ENCODE measurements around the gene LY9. TPM values are rescaled to one million over a fixed set of nuclear protein-coding genes. Genes with fewer than 3 reads are reported as not detected.
"Not testable (repeated sequence)": the region's sequence is repeated elsewhere in the genome, so short reads cannot be mapped to it uniquely, and the experiment has no call there.

LY9 gene
- total RNA-seq, 1 experiment from 2014 or later, result not detected

GRCh38 chr1:160772331-160772730 is 23.6 kb upstream of the LY9 start:
- no peak for DNase-seq (ENCODE audit: extremely low read depth, low read depth)

GRCh38 chr1:160773093-160773492 is 22.9 kb upstream of the LY9 start:
- DNase-seq (ENCODE audit: extremely low read depth, low read depth), result no peak

- DNase-seq (ENCODE audit: extremely low read depth, low read depth), result no peak
These were observed 20.9 kb upstream of the LY9 start for GRCh38 chr1:160774886-160775719.

GRCh38 chr1:160776178-160776577 is 19.8 kb upstream of the LY9 start:
- DNase-seq (ENCODE audit: extremely low read depth, low read depth), result no peak

GRCh38 chr1:160777486-160778089 is 18.4 kb upstream of the LY9 start:
- DNase-seq (ENCODE audit: extremely low read depth, low read depth), result peak; percentile 17

GRCh38 chr1:160778976-160779375 is 17.0 kb upstream of the LY9 start:
- no peak for DNase-seq (ENCODE audit: extremely low read depth, low read depth)

- DNase-seq (ENCODE audit: extremely low read depth, low read depth), result no peak
These were observed 16.2 kb upstream of the LY9 start for GRCh38 chr1:160779626-160780397.

- no peak for DNase-seq (ENCODE audit: extremely low read depth, low read depth)
These were observed 15.6 kb upstream of the LY9 start for GRCh38 chr1:160780398-160780755.

GRCh38 chr1:160781186-160781766 is 14.7 kb upstream of the LY9 start:
- no peak for DNase-seq (ENCODE audit: extremely low read depth, low read depth)

GRCh38 chr1:160781914-160782689 is 13.9 kb upstream of the LY9 start:
- DNase-seq (ENCODE audit: extremely low read depth, low read depth), result no peak

GRCh38 chr1:160782988-160783765 is 12.8 kb upstream of the LY9 start:
- not testable (repeated sequence) for DNase-seq (ENCODE audit: extremely low read depth, low read depth)

- no peak for DNase-seq (ENCODE audit: extremely low read depth, low read depth)
These were observed 6.8 kb upstream of the LY9 start for GRCh38 chr1:160789051-160789701.

GRCh38 chr1:160789702-160790611 is 6.0 kb upstream of the LY9 start:
- DNase-seq (ENCODE audit: extremely low read depth, low read depth), result no peak

GRCh38 chr1:160794376-160794775 is 1.6 kb upstream of the LY9 start:
- DNase-seq (ENCODE audit: extremely low read depth, low read depth), result no peak

GRCh38 chr1:160797271-160797709 is 1.3 kb downstream of the LY9 start:
- DNase-seq (ENCODE audit: extremely low read depth, low read depth), result no peak

- DNase-seq (ENCODE audit: extremely low read depth, low read depth), result no peak
These were observed 1.9 kb downstream of the LY9 start for GRCh38 chr1:160797861-160798273.

- no peak for DNase-seq (ENCODE audit: extremely low read depth, low read depth)
These were observed 2.5 kb downstream of the LY9 start for GRCh38 chr1:160798439-160798838.

- DNase-seq (ENCODE audit: extremely low read depth, low read depth), result no peak
These were observed 3.7 kb downstream of the LY9 start for GRCh38 chr1:160799641-160800040.

Data from NCI-H460 (cell line).